Measurements from ENCODE around the gene CLTB. TPM values are rescaled to one million over a fixed set of nuclear protein-coding genes. Genes with fewer than 3 reads are reported as not detected.

CLTB gene
- polyA plus RNA-seq, 1 donor, result 137 TPM

DNA sequence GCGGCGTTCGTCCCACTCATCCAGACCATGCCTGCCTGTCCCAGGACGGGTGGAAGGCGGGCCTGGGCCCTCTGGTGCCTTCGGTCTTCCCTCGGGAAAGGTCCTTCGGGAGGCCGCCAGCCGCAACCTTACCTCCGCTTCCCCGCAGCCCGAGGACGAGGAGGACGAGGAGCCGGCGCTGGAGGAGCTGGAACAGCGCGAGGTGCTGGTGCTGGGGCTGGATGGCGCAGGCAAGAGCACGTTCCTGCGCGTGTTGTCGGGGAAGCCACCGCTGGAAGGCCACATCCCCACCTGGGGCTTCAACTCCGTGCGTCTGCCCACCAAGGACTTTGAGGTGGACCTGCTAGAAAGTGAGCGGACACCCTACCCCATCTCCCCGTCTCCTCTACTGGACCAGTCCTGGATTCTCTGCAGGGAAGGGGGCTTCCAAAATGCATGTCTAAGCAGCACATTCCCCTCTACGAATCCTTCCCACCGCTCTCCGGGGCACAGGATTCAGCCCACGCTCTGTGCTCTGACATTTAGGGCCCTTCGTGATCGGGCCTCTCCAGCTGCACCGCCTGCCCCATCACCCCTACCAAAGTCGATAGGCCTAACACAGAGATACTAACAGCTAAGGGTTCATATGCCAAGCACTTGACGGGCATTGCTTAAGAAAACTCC lies 50.0 kb downstream of the CLTB start:
- Histone ChIP-seq H3K9me3 (ENCODE audit: control insufficient read depth, low read depth, low read length) (peaks cover 4% of the 10 kb centered on the region), H3K27ac (ENCODE audit: low read length) (no peak overlapping the region), H3K4me3 (ENCODE audit: low read length) (peak overlapping the region; percentile 37), H3K27me3 (ENCODE audit: control insufficient read depth, insufficient read depth, low read length) (peaks cover 34% of the 10 kb centered on the region), H3K36me3 (ENCODE audit: control insufficient read depth, insufficient read depth, low read length) (peaks cover 10% of the 10 kb centered on the region), H3K4me1 (ENCODE audit: control insufficient read depth, insufficient read depth, low read length) (peaks cover 4% of the 10 kb centered on the region)
- WGBS (ENCODE audit: insufficient coverage, low lambda C conversion rate), result no CpG with 5 or more reads among the region's 38 CpGs
- DNase-seq, result no peak

DNA sequence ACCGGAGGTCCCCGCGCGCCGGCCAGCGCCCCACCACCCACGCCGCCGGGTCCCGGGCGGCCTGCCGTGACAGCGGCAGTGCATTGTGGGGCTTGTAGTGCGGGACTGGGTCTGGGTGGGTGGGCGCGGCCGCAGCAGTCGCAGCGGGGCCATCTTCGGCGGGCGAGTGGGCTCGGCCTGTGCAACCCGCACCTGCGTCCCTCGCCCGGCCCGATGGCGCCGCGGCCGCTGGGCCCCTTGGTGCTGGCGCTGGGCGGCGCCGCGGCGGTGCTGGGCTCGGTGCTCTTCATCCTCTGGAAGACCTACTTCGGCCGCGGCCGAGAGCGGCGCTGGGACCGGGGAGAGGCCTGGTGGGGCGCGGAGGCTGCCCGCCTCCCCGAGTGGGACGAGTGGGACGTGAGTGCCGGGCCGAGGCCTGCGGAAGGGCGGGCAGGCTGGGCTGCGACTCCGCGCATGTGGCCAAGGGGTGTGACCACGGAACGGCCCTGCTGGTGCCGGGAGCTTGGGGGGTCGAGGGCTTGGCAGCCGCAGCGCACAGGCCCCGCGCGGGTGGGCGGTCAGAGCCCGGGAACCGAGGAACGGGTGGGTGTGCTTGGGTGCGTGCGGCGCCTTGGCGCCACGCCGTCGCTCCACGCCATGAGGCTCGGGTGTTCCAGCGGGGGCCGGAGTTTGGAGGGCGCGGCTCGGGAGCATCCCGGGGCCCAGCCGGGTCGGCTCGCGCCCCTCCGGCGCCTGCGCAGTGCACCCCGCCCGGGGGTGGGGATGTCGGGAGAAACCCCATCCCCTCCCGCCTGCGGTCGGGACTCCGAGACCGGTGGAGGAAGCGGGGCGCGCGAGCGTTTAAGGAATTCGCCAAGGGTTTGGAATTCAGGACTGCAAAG lies 50.7 kb downstream of the CLTB start, which contains the start of gene ARL10:
TSS of gene ARL10 (plus strand) at position 137 of the 881 bp plus-strand sequence. CDS start at position 214, 77 bp downstream.
- peak within 1 kb of the TSS; percentile 37 for H3K4me3 ChIP-seq (ENCODE audit: low read length)
- peaks cover 4% of the 10 kb centered on the region for H3K9me3 ChIP-seq (ENCODE audit: control insufficient read depth, low read depth, low read length)
- peaks cover 4% of the 10 kb centered on the region for H3K4me1 ChIP-seq (ENCODE audit: control insufficient read depth, insufficient read depth, low read length)
- WGBS (ENCODE audit: insufficient coverage, low lambda C conversion rate), result no CpG with 5 or more reads among the region's 108 CpGs
- no peak within 1 kb of the TSS for H3K27ac ChIP-seq (ENCODE audit: low read length)
- peaks cover 34% of the 10 kb centered on the region for H3K27me3 ChIP-seq (ENCODE audit: control insufficient read depth, insufficient read depth, low read length)
- DNase-seq, result peak; percentile 9 to 64
- peaks cover 10% of the 10 kb centered on the region for H3K36me3 ChIP-seq (ENCODE audit: control insufficient read depth, insufficient read depth, low read length)

DNA sequence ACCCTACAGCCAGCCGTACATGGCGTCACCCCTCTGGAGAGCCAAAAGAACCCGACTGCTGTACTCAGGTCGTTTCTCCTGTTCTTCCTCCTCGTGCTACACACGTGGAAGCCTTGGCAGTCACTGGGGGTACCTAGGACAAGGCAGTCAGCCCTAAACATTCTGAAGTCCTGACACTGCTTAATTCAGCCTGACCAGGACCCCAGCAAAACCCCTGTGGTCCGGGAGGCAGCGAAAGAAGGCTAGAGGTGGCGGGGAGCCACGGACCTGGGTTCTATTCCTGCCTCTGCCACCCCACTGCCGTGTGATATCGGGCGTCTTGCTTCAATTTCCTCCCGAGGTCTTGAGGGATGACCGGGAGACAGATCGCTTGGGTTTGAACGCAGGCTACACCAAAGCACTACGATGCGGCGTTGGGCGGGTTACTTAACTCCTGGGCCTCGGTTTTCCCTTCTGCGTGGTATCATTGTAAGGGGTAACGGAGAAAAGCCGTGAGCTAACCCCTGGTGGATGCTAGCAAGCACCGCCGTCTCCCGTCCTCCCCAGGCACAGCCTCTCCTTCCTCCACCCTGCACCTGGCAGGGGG lies 51.5 kb downstream of the CLTB start:
- Histone ChIP-seq H3K4me1 (ENCODE audit: control insufficient read depth, insufficient read depth, low read length) (peaks cover 7% of the 10 kb centered on the region), H3K27me3 (ENCODE audit: control insufficient read depth, insufficient read depth, low read length) (peaks cover 34% of the 10 kb centered on the region), H3K36me3 (ENCODE audit: control insufficient read depth, insufficient read depth, low read length) (peaks cover 10% of the 10 kb centered on the region), H3K27ac (ENCODE audit: low read length) (no peak overlapping the region), H3K9me3 (ENCODE audit: control insufficient read depth, low read depth, low read length) (peaks cover 4% of the 10 kb centered on the region), H3K4me3 (ENCODE audit: low read length) (peak overlapping the region; percentile 37)
- peak in 1 of 2 donors; percentile 5 for DNase-seq
- WGBS (ENCODE audit: insufficient coverage, low lambda C conversion rate), result no CpG with 5 or more reads among the region's 28 CpGs

DNA sequence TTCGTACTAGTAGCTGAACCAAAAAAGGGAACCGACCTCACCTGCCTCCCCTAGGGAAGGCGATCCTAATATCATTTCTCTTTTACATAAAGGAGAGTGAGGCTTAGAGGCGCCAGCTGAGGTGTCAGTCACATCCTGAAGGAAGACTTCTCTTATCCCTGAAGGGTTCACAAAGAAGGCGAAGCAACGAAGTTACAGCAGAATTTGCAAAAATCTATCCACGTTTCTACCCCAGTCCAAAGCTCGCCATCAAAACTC lies 54.2 kb downstream of the CLTB start:
- WGBS (ENCODE audit: insufficient coverage, low lambda C conversion rate), result 20% methylated on average over 1 of the region's 8 CpGs
- Histone ChIP-seq H3K4me3 (ENCODE audit: low read length) (peak overlapping the region; percentile 99), H3K27ac (ENCODE audit: low read length) (no peak overlapping the region), H3K36me3 (ENCODE audit: control insufficient read depth, insufficient read depth, low read length) (peaks cover 11% of the 10 kb centered on the region), H3K27me3 (ENCODE audit: control insufficient read depth, insufficient read depth, low read length) (peaks cover 29% of the 10 kb centered on the region), H3K4me1 (ENCODE audit: control insufficient read depth, insufficient read depth, low read length) (peaks cover 9% of the 10 kb centered on the region), H3K9me3 (ENCODE audit: control insufficient read depth, low read depth, low read length) (peaks cover 4% of the 10 kb centered on the region)
- no peak for DNase-seq

DNA sequence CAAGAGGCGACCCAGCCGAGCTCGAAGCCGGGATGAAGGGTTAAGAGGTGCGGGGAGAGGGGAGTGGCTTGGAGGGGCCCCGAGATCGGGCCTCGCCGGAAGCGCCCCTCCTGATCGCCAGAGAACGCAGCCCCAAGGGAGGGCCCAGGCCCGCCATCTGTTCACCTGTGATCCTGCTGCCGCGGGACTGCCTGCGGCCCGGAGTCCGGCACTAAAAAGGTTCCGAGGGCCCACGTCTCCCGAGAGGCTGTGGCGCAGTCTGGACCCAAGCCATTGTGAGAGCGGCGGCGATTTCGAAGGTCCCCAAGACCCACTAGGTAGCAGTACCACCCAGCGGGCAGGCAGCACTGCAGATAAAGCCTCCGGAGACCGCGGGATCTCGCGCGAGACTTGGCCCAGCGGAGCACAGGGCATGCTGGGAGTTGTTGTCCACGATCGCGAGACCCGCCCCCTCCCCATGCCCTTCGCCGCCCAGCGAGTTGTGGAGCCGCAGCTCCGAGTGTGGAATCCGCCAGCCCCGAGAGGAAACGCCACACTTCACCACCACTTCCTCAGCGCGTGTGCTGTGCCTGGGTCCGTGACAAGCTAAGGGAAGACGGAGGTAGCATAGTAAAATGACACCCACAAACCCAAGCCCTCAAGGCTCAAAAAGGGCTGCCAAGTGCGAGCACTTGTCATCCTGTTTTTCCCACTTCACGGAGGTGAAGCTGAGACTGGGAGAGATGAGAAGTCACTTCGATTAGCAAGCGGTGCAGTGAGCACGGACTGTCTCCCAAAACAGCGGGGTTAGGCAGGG lies 54.7 kb downstream of the CLTB start, which contains the start of gene KIAA1191:
TSS of gene KIAA1191 (minus strand) at position 328 of the 796 bp plus-strand sequence. CDS start 2,256 bp downstream, outside the sequence.
- peaks cover 14% of the 10 kb centered on the region for H3K36me3 ChIP-seq (ENCODE audit: control insufficient read depth, insufficient read depth, low read length)
- peak within 1 kb of the TSS; percentile 21 for H3K27ac ChIP-seq (ENCODE audit: low read length)
- H3K4me1 ChIP-seq (ENCODE audit: control insufficient read depth, insufficient read depth, low read length), result peaks cover 9% of the 10 kb centered on the region
- peak; percentile 91 to 95 for DNase-seq
- peaks cover 29% of the 10 kb centered on the region for H3K27me3 ChIP-seq (ENCODE audit: control insufficient read depth, insufficient read depth, low read length)
- WGBS (ENCODE audit: insufficient coverage, low lambda C conversion rate), result no CpG with 5 or more reads among the region's 56 CpGs
- peaks cover 4% of the 10 kb centered on the region for H3K9me3 ChIP-seq (ENCODE audit: control insufficient read depth, low read depth, low read length)
- H3K4me3 ChIP-seq (ENCODE audit: low read length), result peak within 1 kb of the TSS; percentile 99

DNA sequence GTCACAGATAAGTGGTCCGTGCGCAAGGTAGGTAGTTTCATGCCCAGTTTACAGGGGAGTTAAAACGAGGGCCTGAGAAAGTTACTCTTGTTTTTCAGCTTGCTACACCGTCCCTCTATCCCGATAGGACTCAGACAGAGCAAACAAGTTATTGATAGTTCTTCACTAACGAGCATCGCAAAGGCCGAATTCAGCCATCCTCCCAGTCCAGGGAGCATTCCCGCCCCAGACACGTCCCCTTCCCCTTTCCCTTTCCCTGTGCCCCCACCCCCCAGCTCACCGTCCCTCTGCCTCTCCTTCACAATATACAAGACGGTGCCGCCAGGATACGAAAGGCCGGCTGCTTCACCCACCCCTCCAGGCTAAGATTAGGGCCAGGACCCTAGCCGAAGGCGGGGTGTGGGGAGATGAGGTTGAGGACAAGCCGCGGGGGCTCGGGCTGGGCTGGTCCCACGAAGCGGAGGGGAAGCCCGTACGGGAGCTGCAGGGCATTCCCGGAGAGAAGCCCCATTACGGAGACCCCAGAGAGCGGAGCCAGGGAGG lies 55.4 kb downstream of the CLTB start:
- no peak for DNase-seq
- no peaks in the 10 kb centered on the region for H3K9me3 ChIP-seq (ENCODE audit: control insufficient read depth, low read depth, low read length)
- no CpG with 5 or more reads among the region's 27 CpGs for WGBS (ENCODE audit: insufficient coverage, low lambda C conversion rate)
- H3K36me3 ChIP-seq (ENCODE audit: control insufficient read depth, insufficient read depth, low read length), result peaks cover 21% of the 10 kb centered on the region
- peaks cover 9% of the 10 kb centered on the region for H3K4me1 ChIP-seq (ENCODE audit: control insufficient read depth, insufficient read depth, low read length)
- peak overlapping the region; percentile 99 for H3K4me3 ChIP-seq (ENCODE audit: low read length)
- H3K27ac ChIP-seq (ENCODE audit: low read length), result peak overlapping the region; percentile 21
- peaks cover 22% of the 10 kb centered on the region for H3K27me3 ChIP-seq (ENCODE audit: control insufficient read depth, insufficient read depth, low read length)

DNA sequence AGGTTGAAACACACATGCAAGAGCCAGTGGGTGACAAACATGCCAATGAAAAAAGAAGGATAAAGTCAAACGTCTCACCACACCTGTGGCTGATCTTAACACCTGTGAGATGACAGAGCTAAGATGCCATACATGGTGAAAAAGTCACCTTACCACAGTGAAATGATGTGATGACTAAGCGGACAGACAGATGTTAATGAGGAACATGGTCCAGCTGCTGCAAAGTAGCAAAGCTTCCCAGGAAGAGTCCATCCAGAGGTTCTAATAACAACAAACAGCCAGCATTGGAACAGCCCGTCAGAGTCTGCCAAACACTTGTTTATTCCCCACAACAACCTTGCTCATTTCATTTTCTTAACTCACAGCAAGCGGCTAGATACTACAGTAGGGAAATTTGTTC lies 56.7 kb downstream of the CLTB start:
- Histone ChIP-seq H3K27ac (ENCODE audit: low read length) (no peak overlapping the region), H3K4me1 (ENCODE audit: control insufficient read depth, insufficient read depth, low read length) (peaks cover 5% of the 10 kb centered on the region), H3K27me3 (ENCODE audit: control insufficient read depth, insufficient read depth, low read length) (peaks cover 13% of the 10 kb centered on the region), H3K4me3 (ENCODE audit: low read length) (no peak overlapping the region), H3K9me3 (ENCODE audit: control insufficient read depth, low read depth, low read length) (no peaks in the 10 kb centered on the region), H3K36me3 (ENCODE audit: control insufficient read depth, insufficient read depth, low read length) (peaks cover 32% of the 10 kb centered on the region)
- 80% methylated on average over 2 of the region's 4 CpGs for WGBS (ENCODE audit: insufficient coverage, low lambda C conversion rate)
- no peak for DNase-seq

DNA sequence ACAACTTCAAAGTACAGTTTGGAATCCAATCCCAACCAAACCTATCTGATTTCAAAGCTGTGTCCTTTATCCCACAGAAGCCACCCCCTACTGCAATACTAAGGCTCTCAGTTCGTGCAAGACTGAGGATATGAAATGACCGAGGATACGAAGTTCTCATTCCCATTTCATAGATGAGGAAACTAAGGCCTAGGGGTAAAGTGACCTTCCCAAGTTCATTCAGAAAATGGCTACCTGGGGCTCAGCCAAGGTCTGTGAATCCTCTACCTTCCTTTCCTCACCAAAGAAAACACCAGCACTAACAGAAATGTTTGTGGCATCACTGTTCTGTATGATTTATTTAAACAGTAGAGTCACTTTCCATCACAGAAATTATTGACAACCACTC lies 60.2 kb downstream of the CLTB start:
- H3K4me1 ChIP-seq (ENCODE audit: control insufficient read depth, insufficient read depth, low read length), result peaks cover 5% of the 10 kb centered on the region
- H3K36me3 ChIP-seq (ENCODE audit: control insufficient read depth, insufficient read depth, low read length), result peaks cover 61% of the 10 kb centered on the region
- no CpG with 5 or more reads among the region's 3 CpGs for WGBS (ENCODE audit: insufficient coverage, low lambda C conversion rate)
- H3K9me3 ChIP-seq (ENCODE audit: control insufficient read depth, low read depth, low read length), result no peaks in the 10 kb centered on the region
- no peaks in the 10 kb centered on the region for H3K27me3 ChIP-seq (ENCODE audit: control insufficient read depth, insufficient read depth, low read length)
- DNase-seq, result no peak
- no peak overlapping the region for H3K4me3 ChIP-seq (ENCODE audit: low read length)
- H3K27ac ChIP-seq (ENCODE audit: low read length), result no peak overlapping the region

DNA sequence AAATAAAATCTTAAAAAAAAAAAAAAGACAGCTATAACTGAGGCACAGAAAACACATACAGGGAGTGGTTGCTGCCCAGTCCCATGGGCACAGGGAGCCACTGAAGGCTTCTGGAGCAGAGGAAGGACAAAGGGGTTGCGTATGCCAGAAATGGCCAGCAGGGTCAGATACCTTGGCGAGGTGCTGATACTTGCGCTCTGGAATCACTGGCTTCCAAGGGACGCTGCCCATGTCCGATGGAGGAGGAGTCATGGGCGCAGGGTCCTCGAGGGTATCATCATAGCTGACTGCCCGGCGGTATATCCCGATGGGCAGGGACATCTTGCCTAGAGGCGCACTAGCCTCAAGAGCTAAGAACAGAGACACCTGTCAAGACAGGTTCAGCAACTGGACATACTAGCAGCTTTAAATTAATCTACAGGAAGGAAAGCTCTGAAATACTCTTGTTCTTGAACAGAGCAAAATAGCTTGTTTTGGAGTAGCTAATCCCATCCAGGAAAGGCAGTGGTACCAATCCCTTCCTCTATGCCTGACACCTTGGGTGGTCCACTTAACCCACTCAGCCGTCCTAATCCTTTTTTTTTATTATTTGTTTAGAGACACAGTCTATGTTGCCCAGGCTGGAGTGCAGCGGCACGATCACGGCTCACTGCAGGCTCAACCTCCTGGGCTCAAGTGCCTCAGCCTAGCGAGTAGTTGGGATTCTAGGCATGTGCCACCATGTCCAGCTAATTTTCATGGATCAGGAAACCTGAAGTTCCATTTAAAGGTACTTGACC lies 60.8 kb downstream of the CLTB start:
- Histone ChIP-seq H3K9me3 (ENCODE audit: control insufficient read depth, low read depth, low read length) (no peaks in the 10 kb centered on the region), H3K27ac (ENCODE audit: low read length) (no peak overlapping the region), H3K4me1 (ENCODE audit: control insufficient read depth, insufficient read depth, low read length) (peaks cover 5% of the 10 kb centered on the region), H3K36me3 (ENCODE audit: control insufficient read depth, insufficient read depth, low read length) (peaks cover 65% of the 10 kb centered on the region), H3K27me3 (ENCODE audit: control insufficient read depth, insufficient read depth, low read length) (no peaks in the 10 kb centered on the region), H3K4me3 (ENCODE audit: low read length) (no peak overlapping the region)
- no CpG with 5 or more reads among the region's 16 CpGs for WGBS (ENCODE audit: insufficient coverage, low lambda C conversion rate)
- DNase-seq, result no peak

Data from large intestine (tissue), 3 donors.